SKM-1 (cell line): ENCODE results near the gene HERC5.
"Not testable (repeated sequence)": the region's sequence is repeated elsewhere in the genome, so short reads cannot be mapped to it uniquely, and the experiment has no call there.

Experiments
- DNase-seq: peaks from one replicate; lab custom pipeline; 2025; ENCODE audit not compliant: unreplicated experiment; lab: John Stamatoyannopoulos, UW

The HERC5 gene

DNA sequence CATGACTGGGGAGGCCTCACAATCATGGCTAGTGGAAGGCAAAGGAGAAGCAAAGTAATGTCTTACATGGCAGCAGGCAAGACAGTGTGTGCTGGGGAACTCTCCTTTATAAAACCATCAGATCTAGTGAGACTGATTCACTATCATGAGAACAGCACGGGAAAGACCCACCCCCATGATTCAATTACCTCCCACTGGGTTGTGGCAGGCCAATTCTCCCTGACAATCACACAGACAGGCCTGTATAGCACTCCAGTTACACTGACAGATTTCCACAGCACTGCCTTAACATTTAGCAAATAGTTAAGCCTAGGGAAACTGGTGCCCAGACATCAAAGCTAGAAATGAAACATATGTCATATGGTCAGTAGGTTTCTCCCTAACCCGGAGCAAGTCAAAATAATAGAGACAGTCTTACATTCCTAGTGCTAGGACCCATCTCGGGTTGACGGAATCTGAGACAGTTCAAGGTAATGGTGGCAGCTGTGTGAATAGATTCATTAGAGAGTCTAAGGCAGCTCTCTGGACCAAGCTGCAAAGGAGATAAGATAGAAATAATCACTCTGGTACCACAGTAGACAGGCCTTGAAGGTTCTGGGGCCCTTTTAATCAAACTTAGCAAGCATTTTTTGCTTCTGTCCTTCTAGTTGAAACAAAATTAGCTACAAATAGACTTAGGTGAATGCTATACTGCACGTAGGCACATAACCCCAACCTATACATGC lies 9.4 kb upstream of the HERC5 start:
- no peak for DNase-seq

DNA sequence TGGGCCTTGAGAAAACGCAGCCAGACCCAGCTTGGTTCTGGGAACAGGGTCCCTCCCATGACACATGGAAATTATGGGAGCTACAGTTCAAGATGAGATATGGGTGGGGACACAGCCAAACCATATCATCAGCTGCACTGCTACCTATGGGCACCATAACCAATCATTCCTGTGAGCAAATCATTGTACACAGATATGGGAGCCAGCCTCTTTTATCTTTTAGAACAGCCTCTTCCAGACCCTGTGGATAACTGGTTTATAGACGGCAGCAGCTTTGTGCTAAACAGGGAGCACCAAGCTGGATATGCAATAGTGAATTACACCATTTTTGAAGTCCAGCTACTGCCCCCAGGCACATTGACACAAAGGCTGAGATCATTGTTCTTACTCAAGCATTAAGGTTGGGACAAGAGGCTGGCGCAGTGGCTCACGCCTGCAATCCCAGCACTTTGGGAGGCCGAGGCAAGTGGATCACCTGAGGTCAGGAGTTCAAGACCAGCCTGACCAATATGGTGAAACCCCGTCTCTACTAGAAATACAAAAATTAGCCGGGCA lies 8.6 kb upstream of the HERC5 start:
- DNase-seq: not testable (repeated sequence)

DNA sequence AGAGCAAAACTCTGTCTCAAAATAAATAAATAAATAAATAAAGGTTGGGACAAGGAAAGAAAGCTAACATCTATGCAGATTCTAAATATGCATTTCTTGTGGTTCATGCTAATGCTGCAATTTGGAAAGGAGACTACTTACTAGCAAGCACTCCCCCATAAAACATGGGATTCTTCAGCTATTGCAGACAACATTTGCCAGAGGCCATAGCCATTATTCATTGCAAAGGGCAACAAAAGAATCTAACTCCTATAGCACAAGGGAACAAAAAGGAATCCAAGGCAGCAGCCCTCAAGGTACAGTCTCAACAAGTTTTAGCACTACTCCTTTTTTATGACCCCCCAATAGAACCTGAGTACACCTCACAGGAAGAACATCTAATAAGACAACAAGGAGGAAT lies 8.0 kb upstream of the HERC5 start:
- DNase-seq: no peak

DNA sequence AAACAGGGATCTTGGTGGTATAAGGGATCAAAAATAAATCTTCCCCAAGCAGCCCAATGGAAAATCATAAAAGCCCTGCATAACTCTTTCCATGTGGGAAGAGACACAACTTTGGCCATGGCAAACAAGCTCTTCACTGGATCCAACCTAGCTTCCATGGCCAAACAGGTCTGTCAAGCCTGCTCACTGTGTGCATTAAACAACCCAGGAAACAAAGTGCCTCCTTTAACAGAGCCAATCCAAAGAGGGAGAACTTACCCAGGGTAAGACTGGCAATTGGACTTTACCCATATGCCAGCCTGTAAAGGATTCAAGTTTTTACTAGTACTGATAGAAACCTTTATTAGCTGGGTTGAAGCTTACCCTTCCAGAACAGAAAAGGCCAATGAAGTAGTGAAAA lies 7.6 kb upstream of the HERC5 start:
- no peak for DNase-seq

DNA sequence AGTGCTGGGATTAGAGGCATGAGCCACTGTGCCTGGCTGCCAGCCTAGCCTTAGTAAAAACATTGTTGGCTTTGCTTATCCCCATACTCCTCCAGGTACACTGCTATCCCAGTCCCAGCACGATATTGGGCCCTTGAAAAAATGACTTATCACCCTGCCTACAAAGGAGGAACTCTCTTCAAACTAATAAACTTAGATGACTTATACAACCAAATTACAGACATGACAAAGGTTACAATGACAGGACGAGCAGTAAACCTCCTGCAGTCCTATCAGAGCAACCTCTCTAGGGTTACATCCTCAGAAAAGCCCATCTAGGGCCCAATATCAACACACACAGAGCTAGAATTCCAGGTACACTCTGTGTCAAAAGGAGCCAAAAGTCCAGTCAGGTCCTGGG lies 5.7 kb upstream of the HERC5 start:
- no peak for DNase-seq

DNA sequence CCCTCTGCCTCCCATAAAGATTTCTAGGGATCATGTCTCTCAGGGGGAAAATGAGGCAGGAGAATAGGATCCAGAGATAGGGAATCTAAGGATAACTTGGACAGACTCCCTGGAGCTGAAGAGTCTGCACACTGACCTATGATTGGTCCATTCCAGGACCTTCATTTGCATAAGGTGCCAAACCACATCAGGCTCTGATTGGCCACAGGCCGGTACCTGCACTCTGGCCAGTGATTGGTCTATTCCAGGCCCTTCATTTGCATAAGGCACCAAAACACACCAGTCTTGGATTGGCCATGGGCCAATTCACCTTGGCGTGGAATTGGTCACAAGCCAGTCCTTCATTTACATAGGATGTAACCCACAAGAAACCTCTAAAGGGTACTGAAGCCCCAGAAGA lies 4.0 kb upstream of the HERC5 start:
- DNase-seq: no peak

DNA sequence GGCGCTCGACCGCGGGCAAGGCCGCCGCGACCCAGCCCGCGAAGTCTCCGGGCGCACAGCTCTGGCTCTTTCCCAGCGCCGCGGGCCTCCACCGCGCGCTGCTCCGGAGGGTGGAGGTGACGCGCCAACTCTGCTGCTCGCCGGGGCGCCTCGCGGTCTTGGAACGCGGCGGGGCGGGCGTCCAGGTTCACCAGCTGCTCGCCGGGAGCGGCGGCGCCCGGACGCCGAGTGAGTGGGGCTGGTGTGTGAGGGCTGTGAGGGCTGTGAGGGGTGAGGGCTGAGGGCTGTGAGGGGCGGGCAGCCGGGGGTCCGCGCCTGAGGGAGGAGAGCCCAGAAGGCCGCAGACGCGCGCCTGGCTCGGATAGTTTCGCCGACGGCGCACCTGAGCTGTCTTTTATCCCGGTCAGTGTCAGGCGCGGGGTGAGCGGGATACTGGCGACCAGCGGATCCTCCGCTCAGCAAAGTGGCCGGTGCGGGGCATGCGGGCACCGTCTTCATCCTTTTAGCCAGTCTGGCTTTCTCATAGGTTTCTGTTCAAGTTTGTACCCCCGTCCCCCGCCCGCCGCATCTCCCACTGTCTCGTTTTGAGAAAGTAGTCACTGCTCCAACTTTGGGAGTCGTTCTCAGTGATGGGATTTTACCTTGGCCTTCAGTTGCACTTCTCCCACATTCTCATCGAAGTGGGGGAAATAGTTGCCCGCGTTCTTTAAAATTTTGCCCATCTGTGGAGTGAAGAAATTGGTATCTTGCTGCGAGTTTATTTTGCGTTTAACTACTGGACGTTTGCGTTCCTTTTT lies 586 bp downstream of the HERC5 start:
- no peak for DNase-seq

DNA sequence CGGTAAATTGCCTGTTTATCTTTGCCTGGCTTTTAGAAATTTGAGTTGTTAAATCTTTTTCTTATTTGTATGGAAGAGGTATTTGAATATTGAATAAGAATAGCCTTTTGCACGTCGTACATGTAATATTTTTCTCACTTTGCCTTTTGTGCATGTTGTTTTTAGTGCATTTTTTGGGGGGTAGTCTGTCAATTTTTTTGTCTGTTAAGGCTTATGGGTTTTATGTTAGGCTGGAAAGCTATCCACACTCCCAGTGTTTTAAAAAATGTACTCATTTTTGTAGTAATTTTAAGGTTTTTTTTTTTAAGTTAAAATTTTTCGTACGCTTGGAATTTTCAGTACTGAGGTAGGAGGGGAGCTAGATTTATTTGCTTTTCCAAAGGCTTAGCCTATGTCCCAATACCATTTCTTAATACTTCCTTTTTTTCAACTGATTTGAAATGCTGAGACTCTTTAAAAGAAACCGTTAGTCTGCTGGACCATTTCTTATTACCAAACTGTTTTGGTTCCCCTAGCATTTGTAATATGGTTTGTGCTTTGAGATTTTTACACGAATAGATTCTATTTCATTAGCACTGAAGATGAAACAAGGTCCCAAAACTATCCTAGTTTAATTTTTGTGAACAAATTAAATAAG lies 1.3 kb downstream of the HERC5 start:
- peak; percentile 72 for DNase-seq

DNA sequence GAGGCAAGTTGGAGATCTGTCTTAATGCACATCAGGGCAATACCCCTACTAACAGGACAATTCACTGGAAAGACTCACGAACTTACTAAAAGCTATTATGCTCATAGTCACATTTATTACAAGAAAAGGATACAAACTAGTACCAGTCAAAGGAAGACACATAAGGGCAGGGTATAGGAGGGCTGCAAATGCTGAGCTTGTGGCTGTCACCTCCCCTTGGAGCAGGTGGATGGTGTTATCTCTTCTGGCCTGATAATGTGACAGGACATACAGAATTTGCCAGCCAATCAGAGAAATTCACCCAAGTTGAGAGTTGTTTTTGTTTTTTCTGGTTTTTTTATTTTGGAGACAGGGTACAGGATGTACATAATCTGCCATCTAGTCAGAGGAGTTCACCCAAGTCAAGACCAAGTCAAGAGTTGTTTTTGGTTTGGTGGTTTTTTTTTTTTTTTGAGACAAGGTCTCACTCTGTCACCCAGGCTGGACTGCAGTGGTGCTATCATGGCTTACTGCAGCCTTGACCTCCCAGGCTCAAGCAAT lies 8.8 kb downstream of the HERC5 start:
- DNase-seq: no peak

DNA sequence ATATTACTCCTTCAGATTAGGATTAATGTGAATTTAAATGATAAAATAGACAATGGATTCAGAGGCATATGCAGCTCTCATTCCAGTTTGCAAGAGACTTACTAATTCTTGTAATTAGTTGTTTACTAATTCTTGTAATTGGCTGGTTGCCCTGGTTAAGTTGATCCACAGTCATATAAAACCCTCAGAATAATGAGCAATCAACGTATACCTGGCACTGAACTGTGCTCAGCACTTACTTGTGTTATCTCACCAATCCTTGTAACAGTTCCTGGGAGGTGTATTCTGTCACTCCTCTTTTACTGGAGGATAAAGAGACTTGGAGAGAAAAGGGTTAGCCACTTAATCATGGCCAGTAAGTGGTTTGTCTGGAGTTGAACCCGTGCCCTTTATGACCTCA lies 10.5 kb downstream of the HERC5 start:
- no peak for DNase-seq

DNA sequence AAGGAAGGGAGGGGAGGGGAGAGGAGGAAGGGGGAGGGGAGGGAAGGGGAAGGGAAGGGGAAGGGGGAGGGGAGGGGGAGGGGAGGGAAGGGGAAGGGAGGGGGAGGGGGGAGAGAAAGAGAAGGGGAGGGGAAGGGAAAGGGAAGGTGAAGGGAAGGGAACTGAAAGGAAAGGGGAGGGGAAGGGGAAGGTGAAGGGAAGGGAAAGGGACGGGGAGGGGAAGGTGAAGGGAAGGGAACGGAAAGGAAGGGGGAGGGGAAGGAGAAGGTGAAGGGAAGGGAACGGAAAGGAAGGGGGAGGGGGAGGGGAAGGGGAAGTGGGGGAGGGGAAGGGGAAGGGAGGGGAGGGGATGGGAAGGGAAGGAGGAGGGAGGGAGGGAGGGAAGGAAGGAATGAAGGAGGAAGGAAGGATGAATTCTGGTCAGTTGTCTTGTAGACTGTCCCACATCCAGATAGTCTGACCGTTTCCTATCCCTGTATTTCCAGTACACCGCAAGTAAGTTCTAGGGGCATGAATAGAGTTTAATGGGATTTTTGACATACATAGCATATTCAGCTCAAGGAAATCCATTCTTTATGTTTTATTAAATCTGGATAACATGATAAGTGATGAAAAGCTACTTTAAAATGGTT lies 20.4 kb downstream of the HERC5 start:
- DNase-seq: no peak

DNA sequence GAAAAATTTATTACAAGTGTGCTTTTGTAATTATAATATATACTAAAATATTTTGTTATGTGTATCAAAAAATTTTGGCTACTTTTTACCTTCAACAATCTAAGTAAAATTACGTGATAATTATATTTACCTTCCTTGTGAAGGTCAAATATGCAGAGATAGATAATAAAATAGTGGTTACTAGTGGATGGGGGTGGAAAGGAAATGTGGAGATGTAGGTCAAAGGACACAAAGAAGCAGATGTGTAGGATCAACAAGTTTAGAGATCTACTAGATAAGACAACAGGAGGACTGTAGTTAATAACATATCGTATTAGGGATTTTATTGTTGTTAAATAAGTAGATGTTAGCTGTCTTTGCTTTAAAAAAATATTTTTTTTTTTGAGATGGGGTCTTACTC lies 21.3 kb downstream of the HERC5 start:
- no peak for DNase-seq

DNA sequence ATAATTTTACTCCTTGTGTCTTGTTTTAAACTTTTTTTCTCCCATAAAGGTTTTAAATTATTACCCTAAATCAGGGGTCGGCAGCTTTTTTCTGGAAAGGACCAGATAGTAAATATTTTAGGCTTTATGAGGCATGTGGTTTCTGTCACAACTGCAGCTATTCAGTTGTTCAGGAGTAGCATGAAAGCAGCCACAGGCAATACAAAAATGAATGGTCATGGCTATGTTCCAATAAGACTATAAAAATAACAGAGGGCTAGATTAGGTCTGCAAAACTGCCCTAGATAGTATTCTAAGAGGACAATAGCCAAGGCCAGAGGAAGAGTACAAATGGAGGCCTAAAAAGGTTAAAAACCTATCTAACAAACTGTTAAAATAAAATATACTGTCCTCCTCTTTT lies 24.6 kb downstream of the HERC5 start:
- DNase-seq: no peak

DNA sequence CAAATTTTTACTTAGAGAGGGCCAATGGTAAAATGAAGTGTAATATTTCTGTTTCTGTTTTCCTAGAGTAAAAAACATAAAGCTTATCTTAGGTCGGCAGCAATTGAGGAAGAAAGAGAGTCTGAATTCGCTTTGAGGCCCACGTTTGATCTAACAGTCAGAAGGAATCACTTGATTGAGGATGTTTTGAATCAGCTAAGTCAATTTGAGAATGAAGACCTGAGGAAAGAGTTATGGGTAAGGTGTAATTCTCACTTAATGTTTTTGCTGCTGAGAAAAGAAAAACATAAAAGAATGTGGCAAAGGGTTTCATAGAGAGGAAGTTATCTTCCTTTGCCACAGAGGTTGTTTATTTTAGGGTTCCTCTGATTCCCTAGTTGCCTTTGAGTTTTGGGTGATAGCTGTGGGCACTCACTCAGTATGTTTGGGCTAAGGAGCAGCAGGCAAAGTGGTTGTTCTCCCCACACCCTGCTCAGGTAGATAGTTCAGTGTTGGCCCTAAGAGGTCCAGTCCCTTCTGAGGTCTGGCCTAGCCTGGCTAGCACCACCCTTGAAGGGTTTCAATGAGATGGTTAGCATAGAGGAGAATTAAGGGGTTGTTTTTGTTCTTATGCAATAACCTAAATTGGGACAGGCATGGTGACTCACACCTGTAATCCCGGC lies 32.3 kb downstream of the HERC5 start:
- no peak for DNase-seq

DNA sequence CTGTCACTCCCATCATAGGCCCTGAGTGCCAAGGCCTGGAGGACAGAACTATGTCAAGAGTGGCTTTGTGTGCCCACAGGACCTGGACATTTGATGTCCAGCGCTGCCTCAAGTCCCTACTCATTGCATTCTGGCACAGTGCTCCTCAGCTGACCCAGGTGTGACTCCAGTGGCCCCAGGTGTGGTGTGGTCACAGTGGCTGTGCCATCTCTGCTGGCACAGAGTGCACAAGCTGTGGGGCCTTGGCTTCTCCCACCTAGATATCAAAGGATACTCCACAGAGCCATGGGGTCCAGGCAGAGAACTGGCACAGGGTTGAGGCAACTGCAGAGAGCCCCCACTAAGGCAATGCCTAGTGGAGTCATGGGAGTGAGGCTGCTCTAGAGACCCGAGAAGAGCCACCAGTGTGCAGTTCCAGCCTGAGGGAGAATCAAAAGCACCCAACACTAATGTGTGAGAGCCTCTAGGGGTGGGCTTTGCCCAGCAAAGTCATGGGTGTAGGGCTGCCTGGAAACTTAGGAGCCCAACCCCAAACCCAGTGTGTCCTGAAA lies 41.0 kb downstream of the HERC5 start:
- DNase-seq: no peak

DNA sequence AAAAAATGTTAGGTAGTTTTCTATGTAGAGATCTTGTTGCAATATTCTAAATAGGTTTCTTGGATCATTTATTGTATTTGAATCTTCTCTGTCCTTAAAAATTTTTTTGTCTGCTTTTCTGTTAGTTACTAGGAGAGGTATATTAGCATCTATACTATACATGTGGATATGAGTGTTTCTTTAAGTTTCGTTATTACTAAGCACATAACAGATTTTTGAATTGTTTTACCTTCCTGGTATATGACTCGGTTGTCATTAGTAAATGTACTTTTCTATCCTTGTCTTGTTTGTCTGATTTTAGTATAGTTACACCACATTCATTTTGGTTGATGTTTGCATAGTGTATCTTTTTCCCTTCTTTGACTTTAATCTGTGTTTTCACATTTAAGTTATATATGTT lies 46.4 kb downstream of the HERC5 start:
- DNase-seq: no peak

DNA sequence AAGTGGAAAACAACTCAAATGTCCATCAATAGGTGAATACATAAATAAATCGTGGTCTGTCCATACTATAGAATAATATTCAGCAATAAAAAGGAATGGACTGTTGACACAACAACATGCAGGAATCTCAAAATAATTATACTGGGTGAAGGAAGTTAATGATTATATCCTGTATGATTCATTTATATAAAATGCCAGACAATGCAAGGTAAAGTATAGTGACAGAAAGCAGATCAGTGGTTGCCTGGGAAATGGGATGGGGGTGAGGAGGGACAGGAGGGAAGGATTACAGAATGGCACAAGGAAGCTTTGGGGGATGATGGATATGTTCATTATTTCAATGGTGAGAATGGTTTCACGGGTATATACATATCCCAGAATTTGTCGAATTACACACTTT lies 54.3 kb downstream of the HERC5 start:
- DNase-seq: no peak

DNA sequence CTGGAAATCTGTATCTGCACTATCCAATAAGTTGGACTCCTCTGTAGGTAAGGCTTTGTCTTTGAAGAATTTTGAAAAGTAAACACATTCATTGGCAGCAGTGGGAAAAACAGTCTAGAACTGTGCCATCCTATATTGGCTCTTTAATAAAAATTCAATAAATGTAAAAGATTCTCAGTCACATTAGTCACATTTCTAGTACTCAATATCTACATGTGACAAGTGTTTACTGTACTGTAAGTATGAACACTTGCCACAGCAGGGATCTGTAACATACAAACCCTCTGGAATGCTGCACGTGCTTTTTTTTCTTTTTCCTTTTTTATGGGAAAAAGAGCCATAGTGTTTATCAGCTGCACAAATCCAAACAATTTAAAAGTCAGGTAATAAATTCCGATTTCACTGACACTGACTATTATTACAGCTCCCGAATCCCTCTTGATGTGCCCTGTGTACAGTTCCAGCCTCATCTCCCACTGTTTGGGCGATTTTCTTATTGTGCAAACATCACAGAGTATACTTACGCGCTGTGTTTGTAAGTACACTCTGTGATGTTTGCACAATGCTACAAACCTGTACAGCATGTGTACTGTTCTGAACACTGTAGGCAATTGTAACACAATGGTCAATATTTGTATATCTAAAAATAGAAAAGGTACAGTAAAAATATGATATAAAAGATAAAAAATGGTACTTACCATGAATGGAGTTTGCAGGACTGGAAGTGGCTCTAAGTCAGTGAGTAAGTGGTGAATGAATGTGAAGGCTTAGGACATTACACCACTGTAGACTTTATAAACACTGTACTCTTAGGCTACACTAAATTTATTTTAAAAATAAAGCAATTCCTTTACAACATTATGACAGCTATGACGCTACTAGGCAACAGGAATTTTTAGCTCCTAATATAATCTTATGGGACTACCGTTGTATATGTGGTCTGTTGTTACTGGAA lies 57.9 kb downstream of the HERC5 start:
- DNase-seq: no peak

DNA sequence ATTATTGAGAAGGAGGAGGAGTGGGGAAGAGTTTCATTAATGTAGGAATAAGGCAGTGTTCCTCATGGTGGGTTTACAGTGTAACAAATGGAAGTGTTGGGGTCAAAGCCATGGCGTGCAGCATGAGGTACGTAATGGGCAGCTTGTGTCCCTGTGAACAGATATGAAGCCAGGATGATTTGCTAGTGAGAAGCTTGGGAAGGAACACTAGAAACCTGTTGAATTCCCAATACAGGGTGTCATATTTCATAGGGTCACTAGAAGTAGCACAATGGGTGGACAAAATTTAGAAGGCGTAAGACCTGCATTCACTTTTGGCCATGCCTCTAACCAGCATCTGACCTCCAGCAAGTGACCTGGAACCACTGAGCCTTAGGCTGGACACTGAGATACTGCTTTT lies 59.8 kb downstream of the HERC5 start:
- DNase-seq: no peak
